PC-9 (cell line): ENCODE measurements around the gene DNAJC16.

Experiments used
- EZH2 ChIP-seq: fragments of 200-600 bp; sonication (generic); IDR thresholded peaks from 2 replicates; pipeline ENCODE4 v1.8.0; 2017; ENCODE audit warnings: antibody characterized with exemption, low read depth
- TF ChIP-seq, protein P1 (sequence below): fragments of 200-600 bp; sonication (generic); conservative IDR thresholded peaks from 2 replicates; pipeline ENCODE4 v1.6.1; 2017; ENCODE audit warnings: mixed run types, antibody characterized with exemption, mild to moderate bottlenecking, moderate library complexity

DNA sequence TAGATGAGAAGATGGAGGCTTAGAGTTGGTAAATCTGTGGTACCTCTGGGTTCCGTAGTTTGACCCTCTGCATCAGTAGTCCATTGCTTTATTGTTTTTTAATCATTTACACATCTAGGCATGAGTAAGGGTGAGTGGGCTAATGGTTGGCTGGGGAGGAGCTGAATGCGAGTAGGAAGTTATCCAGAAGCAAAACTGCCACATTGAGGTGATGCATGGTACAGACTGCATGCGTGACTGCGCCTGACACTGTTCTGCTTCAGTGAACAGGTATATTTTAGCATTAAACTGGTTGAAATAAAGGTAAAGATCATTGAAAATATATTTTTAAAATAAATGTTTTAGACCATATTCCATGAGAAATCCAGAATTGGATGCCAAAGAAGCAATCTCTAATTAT lies 4.4 kb downstream of the DNAJC16 start:
- TF ChIP-seq, protein P1, sequence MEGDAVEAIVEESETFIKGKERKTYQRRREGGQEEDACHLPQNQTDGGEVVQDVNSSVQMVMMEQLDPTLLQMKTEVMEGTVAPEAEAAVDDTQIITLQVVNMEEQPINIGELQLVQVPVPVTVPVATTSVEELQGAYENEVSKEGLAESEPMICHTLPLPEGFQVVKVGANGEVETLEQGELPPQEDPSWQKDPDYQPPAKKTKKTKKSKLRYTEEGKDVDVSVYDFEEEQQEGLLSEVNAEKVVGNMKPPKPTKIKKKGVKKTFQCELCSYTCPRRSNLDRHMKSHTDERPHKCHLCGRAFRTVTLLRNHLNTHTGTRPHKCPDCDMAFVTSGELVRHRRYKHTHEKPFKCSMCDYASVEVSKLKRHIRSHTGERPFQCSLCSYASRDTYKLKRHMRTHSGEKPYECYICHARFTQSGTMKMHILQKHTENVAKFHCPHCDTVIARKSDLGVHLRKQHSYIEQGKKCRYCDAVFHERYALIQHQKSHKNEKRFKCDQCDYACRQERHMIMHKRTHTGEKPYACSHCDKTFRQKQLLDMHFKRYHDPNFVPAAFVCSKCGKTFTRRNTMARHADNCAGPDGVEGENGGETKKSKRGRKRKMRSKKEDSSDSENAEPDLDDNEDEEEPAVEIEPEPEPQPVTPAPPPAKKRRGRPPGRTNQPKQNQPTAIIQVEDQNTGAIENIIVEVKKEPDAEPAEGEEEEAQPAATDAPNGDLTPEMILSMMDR: no peak
- no peak for TF ChIP-seq EZH2
